B cell (primary cell): ENCODE results near the gene UMOD. TPM values are rescaled to one million over a fixed set of nuclear protein-coding genes. Genes with fewer than 3 reads are reported as not detected.
A peak's percentile ranks its signal among the peaks of the same experiment; 100 is the strongest.

Experiments
- ATAC-seq: fragments of 200-7000 bp; cut with Tn5 transposase; one replicate; pipeline ENCODE4 v1.10.0; 2021; ENCODE audit warnings: low read depth, mild to moderate bottlenecking, moderate number of reproducible peaks, moderate library complexity
- CTCF ChIA-PET: fragments of 350-600 bp; sonication (Branson Sonifier 250); formaldehyde crosslinking; loops from one replicate; lab custom pipeline; 2021; ENCODE audit warnings: antibody characterized with exemption, inconsistent platforms; lab: Charles Lee
- POLR2A ChIA-PET: fragments of 350-600 bp; sonication (Branson Sonifier 250); formaldehyde crosslinking; loops from one replicate; lab custom pipeline; 2021; ENCODE audit warnings: antibody characterized with exemption; lab: Charles Lee
- DNase-seq: peaks from one replicate; pipeline ENCODE4 v3.0.0; 2013
- H2AFZ ChIP-seq: 2 replicates; pipeline ENCODE4 v1.6.1; 2012; ENCODE audit warnings: mild to moderate bottlenecking, low read depth, low read length; ENCODE audit not compliant: insufficient read depth, poor library complexity, severe bottlenecking
- H3K27ac ChIP-seq, 2 donors: 1 replicate in 1 of 2; 2 replicates in 1 of 2; pipeline ENCODE4 v1.5.1; 2012 to 2013; ENCODE audit warnings: low read length in 2 of 2, mild to moderate bottlenecking in 2 of 2, moderate library complexity in 1 of 2
- H3K27me3 ChIP-seq, 4 experiments: fragments of 200-600 bp in 1 of 4; sonication (generic) in 1 of 4; replicated peaks in 1 of 4; 1 replicate in 2 of 4; 2 replicates in 2 of 4; pipeline versions ENCODE4 v1.6.1 to v1.7.0; 2013 to 2016; ENCODE audit warnings: low read length in 3 of 4, mild to moderate bottlenecking in 2 of 4, mixed read lengths in 1 of 4, moderate library complexity in 1 of 4; ENCODE audit not compliant: insufficient read depth in 4 of 4, control insufficient read depth in 3 of 4; ENCODE audit errors: control extremely low read depth in 1 of 4
- H3K36me3 ChIP-seq, 2 experiments: replicated peaks in 1 of 2; 1 replicate in 1 of 2; 2 replicates in 1 of 2; pipeline versions ENCODE4 v1.6.1 to v1.7.1; 2013; ENCODE audit warnings: low read length in 1 of 2; ENCODE audit not compliant: insufficient read depth in 2 of 2, control insufficient read depth in 1 of 2; ENCODE audit errors: control extremely low read depth in 1 of 2, extremely low read depth in 1 of 2
- H3K4me1 ChIP-seq, 2 donors: fragments of 200-600 bp in 1 of 2; sonication (generic) in 1 of 2; 1 replicate in 1 of 2; 2 replicates in 1 of 2; pipeline versions ENCODE4 v1.5.1 to v1.6.1; 2013 to 2017; ENCODE audit warnings: low read length in 2 of 2; ENCODE audit not compliant: control insufficient read depth in 2 of 2, insufficient read depth in 2 of 2
- H3K4me2 ChIP-seq: replicated peaks from 2 replicates; pipeline ENCODE3; 2012; ENCODE audit warnings: mild to moderate bottlenecking, low read depth, low read length; ENCODE audit not compliant: poor library complexity, severe bottlenecking
- H3K4me3 ChIP-seq, 5 experiments: fragments of 200-600 bp in 1 of 5; sonication (generic) in 1 of 5; 1 replicate in 3 of 5; 2 replicates in 2 of 5; pipeline versions ENCODE4 v1.5.1 to v1.7.0; 2011 to 2016; ENCODE audit warnings: low read length in 4 of 5, mild to moderate bottlenecking in 4 of 5, low read depth in 2 of 5, control low read depth in 1 of 5, moderate library complexity in 1 of 5; ENCODE audit not compliant: insufficient read depth in 1 of 5; ENCODE audit errors: control extremely low read depth in 1 of 5, extremely low read depth in 1 of 5
- H3K79me2 ChIP-seq: fragments of 200-600 bp; sonication (generic); one replicate; pipeline ENCODE4 v1.6.0; 2016; ENCODE audit warnings: low read length; ENCODE audit not compliant: control insufficient read depth, insufficient read depth
- H3K9ac ChIP-seq: fragments of 200-600 bp; sonication (generic); 2 replicates; pipeline ENCODE4 v1.6.1; 2017; ENCODE audit warnings: mild to moderate bottlenecking, low read length, moderate library complexity
- H3K9me3 ChIP-seq, 3 donors: one replicate each; pipeline versions ENCODE4 v1.6.1 to v1.7.1; 2013; ENCODE audit warnings: low read length in 2 of 3; ENCODE audit not compliant: control insufficient read depth in 2 of 3, insufficient read depth in 1 of 3; ENCODE audit errors: control extremely low read depth in 1 of 3
- H4K20me1 ChIP-seq: 2 replicates; pipeline ENCODE4 v1.6.0; 2012; ENCODE audit warnings: mild to moderate bottlenecking, low read length; ENCODE audit not compliant: insufficient read depth, control insufficient read depth, poor library complexity, severe bottlenecking
- H3K27ac Mint-ChIP-seq: one replicate; pipeline ENCODE4 v1.8.0; 2021; ENCODE audit warnings: mixed read lengths
- H3K27me3 Mint-ChIP-seq: one replicate; pipeline ENCODE4 v1.8.0; 2021; ENCODE audit warnings: mixed read lengths
- H3K4me1 Mint-ChIP-seq: one replicate; pipeline ENCODE4 v1.8.0; 2021; ENCODE audit warnings: mixed read lengths
- H3K4me3 Mint-ChIP-seq: one replicate; pipeline ENCODE4 v1.8.0; 2021; ENCODE audit warnings: mixed read lengths
- H3K9me3 Mint-ChIP-seq: one replicate; pipeline ENCODE4 v1.8.0; 2022; ENCODE audit warnings: mixed read lengths; ENCODE audit not compliant: insufficient read depth
- EZH2 ChIP-seq: IDR thresholded peaks from 2 replicates; pipeline ENCODE4 v1.6.1; 2012; ENCODE audit warnings: borderline replicate concordance, low read depth, mild to moderate bottlenecking, moderate library complexity, low read length; ENCODE audit not compliant: insufficient read depth, poor library complexity, severe bottlenecking
- WGBS: methylation state at CpG from one replicate; pipeline ENCODE4 v1.1.5; 2013; ENCODE audit warnings: missing lambda C conversion rate; ENCODE audit not compliant: insufficient coverage; 5-methylcytosine and 5-hydroxymethylcytosine counted together
- intact Hi-C: fragments of 100-400 bp; cut with micrococcal nuclease; formaldehyde crosslinking; loops from one replicate; pipeline ENCODE4 v1.10.0; 2022
- polyA plus RNA-seq: library from polyadenylated mRNA; depleted of rRNA; stranded (reverse); fragments of >200 nt; gene quantifications from 2 replicates; pipeline ENCODE4 v1.2.3, GENCODE V29; 2012
- total RNA-seq, 2 donors: library from RNA; stranded (reverse); fragments of 120-200 nt in 1 of 2; gene quantifications; 1 replicate in 1 of 2; 2 replicates in 1 of 2; pipeline versions ENCODE4 v1.2.3 to v1.2.4, GENCODE V29; 2013 to 2022
- TF ChIP-seq, protein P1 (sequence below): fragments of 200-600 bp; IDR thresholded peaks from one replicate; pipeline ENCODE4 v1.8.0; 2022; ENCODE audit warnings: antibody characterized with exemption, mild to moderate bottlenecking

The UMOD gene
- total and polyA plus RNA-seq, 2 donors (not counting 1 experiment from before 2014, with no cell fraction given): not detected

DNA sequence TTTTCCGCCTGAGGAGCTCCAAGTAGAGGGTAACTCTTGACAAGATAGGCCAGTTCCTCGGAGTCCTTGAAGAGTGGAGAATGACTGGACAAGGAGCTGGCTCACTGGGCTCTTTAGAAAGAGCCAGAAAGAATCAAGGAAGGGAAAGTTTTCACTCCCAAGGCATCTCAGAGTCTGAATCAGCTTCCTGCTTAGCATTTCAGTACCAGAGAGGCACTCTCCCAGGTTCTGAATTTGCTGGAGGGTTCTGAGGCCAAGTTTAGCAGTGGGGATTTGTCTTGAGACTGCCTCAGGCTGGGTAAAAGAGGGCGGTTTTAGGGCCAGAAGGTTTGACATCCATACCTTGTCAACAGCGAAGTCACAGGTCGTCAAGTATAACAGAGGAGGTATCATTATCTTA is 50.7 kb downstream of the UMOD start:
- H3K79me2 ChIP-seq: no peaks in the 10 kb centered on the region
- CTCF ChIA-PET: interaction anchor here (2.7 kb wide), 1 partner anchor 7 kb away, joined by 7 read pairs; no protein-coding TSS in a partner anchor
- Mint-ChIP-seq H3K27me3 (peaks cover 13% of the 10 kb centered on the region), H3K9me3 (no peaks in the 10 kb centered on the region), H3K4me3 (no peak overlapping the region), H3K4me1 (no peaks in the 10 kb centered on the region), H3K27ac (no peak overlapping the region)
- H3K4me2 ChIP-seq: no peak overlapping the region
- H3K27me3 ChIP-seq: no peaks in the 10 kb centered on the region
- H3K27ac ChIP-seq: no peak overlapping the region
- H3K9ac ChIP-seq: no peak overlapping the region
- TF ChIP-seq, protein P1, sequence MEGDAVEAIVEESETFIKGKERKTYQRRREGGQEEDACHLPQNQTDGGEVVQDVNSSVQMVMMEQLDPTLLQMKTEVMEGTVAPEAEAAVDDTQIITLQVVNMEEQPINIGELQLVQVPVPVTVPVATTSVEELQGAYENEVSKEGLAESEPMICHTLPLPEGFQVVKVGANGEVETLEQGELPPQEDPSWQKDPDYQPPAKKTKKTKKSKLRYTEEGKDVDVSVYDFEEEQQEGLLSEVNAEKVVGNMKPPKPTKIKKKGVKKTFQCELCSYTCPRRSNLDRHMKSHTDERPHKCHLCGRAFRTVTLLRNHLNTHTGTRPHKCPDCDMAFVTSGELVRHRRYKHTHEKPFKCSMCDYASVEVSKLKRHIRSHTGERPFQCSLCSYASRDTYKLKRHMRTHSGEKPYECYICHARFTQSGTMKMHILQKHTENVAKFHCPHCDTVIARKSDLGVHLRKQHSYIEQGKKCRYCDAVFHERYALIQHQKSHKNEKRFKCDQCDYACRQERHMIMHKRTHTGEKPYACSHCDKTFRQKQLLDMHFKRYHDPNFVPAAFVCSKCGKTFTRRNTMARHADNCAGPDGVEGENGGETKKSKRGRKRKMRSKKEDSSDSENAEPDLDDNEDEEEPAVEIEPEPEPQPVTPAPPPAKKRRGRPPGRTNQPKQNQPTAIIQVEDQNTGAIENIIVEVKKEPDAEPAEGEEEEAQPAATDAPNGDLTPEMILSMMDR: no peak
- TF ChIP-seq EZH2: no peak
- no peak overlapping the region for H3K4me3 ChIP-seq
- no peaks in the 10 kb centered on the region for H3K4me1 ChIP-seq
- POLR2A ChIA-PET: no interaction called here
- DNase-seq (no peak), ATAC-seq (no peak)
- WGBS: 83% methylated on average over 5 of the region's 5 CpGs
- H3K36me3 ChIP-seq: no peaks in the 10 kb centered on the region
- intact Hi-C loops: no loop called here
- no peaks in the 10 kb centered on the region for H3K9me3 ChIP-seq
- H4K20me1 ChIP-seq: no peaks in the 10 kb centered on the region
- H2AFZ ChIP-seq: no peak overlapping the region

DNA sequence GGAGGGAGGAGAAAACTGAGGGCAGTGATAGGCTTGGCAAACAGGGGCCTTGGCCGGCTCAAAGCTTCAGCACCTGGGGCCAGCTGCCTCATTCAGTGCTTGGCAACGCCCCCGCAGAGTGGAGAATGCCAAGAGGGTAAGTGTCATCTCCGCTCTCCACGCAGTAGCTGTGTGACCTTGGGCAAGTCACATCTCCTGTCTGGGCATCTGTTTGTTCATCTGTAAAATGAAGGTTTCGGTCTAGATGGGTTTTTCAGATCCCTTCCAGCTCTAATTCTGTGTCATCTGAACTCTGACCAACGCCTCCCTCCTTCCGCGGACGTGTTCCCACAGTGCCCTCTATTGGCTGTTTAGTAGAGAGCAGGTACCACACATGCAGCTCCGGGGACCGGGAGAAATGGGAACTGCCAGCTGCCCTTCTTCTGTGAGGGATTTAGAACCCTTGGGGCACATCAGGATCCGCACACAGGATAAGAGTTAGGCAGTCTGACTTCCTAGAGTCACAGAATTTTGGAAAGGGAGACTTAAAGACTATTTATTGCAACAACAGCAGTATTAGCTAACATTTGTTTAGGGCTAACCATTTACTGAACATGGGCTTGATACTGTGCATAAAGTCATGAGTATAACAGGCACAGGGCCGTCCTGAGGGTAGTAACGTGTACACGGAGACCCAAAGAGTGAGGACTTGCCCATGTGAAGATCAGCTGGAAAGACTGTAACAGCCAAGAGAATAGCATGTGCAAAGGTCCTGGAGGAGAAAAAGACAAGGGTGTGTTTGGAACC is 52.0 kb downstream of the UMOD start:
- H3K27ac Mint-ChIP-seq: no peak overlapping the region
- intact Hi-C loops: no loop called here

More for the DNA sequence above, 52.0 kb downstream of the UMOD start:
- H3K27ac ChIP-seq: no peak overlapping the region
- no peak overlapping the region for H2AFZ ChIP-seq
- Mint-ChIP-seq H3K9me3 (no peaks in the 10 kb centered on the region), H3K27me3 (peaks cover 3% of the 10 kb centered on the region), H3K4me1 (no peaks in the 10 kb centered on the region), H3K4me3 (no peak overlapping the region)
- no peak overlapping the region for H3K4me3 ChIP-seq
- H3K9me3 ChIP-seq: no peaks in the 10 kb centered on the region
- ATAC-seq: peak; percentile 33
- TF ChIP-seq EZH2: no peak
- TF ChIP-seq, protein P1: peak; percentile 39
- no peaks in the 10 kb centered on the region for H4K20me1 ChIP-seq
- H3K79me2 ChIP-seq: no peaks in the 10 kb centered on the region
- H3K4me1 ChIP-seq: no peaks in the 10 kb centered on the region
- no peaks in the 10 kb centered on the region for H3K27me3 ChIP-seq
- H3K36me3 ChIP-seq: no peaks in the 10 kb centered on the region
- peak; percentile 22 for DNase-seq
- CTCF ChIA-PET: interaction anchor here (1.1 to 2.7 kb wide), 3 partner anchors 9 to 84 kb away, joined by 3 to 7 read pairs (median 4); no protein-coding TSS in a partner anchor
- H3K4me2 ChIP-seq: no peak overlapping the region
- no peak overlapping the region for H3K9ac ChIP-seq
- 37% methylated on average over 12 of the region's 16 CpGs for WGBS
- POLR2A ChIA-PET: no interaction called here
